Heart left ventricle (tissue), 16 donors: ENCODE measurements around the gene SRGAP1. TPM values are rescaled to one million over a fixed set of nuclear protein-coding genes. Genes with fewer than 3 reads are reported as not detected.

Experiments used
- ATAC-seq, 4 donors: fragments of 200-7000 bp; cut with Tn5 transposase; one replicate each; pipeline ENCODE4 v1.9.1; 2020 to 2022; ENCODE audit warnings: moderate library complexity in 4 of 4, mild to moderate bottlenecking in 3 of 4, moderate number of reproducible peaks in 1 of 4
- DNase-seq, 5 donors: peaks; one replicate each; pipeline ENCODE4 v3.0.0-alpha.2; 2020
- H3K27ac ChIP-seq, 12 donors: fragments of 200-600 bp; sonication (generic) in 4 of 12; one replicate each; pipeline versions ENCODE4 v1.5.0 to v1.8.0; 2016 to 2022; ENCODE audit warnings: mild to moderate bottlenecking in 2 of 12
- H3K27me3 ChIP-seq, 9 donors: fragments of 200-600 bp; sonication (generic) in 2 of 9; one replicate each; pipeline versions ENCODE4 v1.5.1 to v1.8.0; 2016 to 2022; ENCODE audit warnings: mild to moderate bottlenecking in 3 of 9
- H3K36me3 ChIP-seq, 9 donors: fragments of 200-600 bp; sonication (generic) in 2 of 9; one replicate each; pipeline versions ENCODE4 v1.5.0 to v1.8.0; 2018 to 2022; ENCODE audit warnings: mild to moderate bottlenecking in 2 of 9
- H3K4me1 ChIP-seq, 12 donors: fragments of 200-600 bp; sonication (generic) in 4 of 12; one replicate each; pipeline versions ENCODE4 v1.5.0 to v1.8.0; 2016 to 2022; ENCODE audit warnings: mild to moderate bottlenecking in 3 of 12
- H3K4me3 ChIP-seq, 12 donors: fragments of 200-600 bp; sonication (generic) in 4 of 12; one replicate each; pipeline versions ENCODE4 v1.5.0 to v1.8.0; 2017 to 2022; ENCODE audit warnings: mild to moderate bottlenecking in 9 of 12, moderate library complexity in 4 of 12
- H3K9me3 ChIP-seq, 12 donors: fragments of 200-600 bp; sonication (generic) in 4 of 12; one replicate each; pipeline versions ENCODE4 v1.5.0 to v1.8.0; 2016 to 2022; ENCODE audit warnings: mild to moderate bottlenecking in 1 of 12
- POLR2A ChIP-seq, 2 donors: fragments of 450-650 bp; IDR thresholded peaks; one replicate each; pipeline ENCODE4 v1.6.1; 2017; ENCODE audit warnings: antibody characterized with exemption in 2 of 2, mild to moderate bottlenecking in 2 of 2, moderate library complexity in 2 of 2
- WGBS, 4 donors: extraction: QIAGEN DNeasy Blood & Tissue Kit in 2 of 4; methylation state at CpG; one replicate each; pipeline versions ENCODE4 v1.1.5 to v1.1.7; 2013 to 2018; 5-methylcytosine and 5-hydroxymethylcytosine counted together
- intact Hi-C, 10 donors: fragments of 100-400 bp; cut with DNase I; formaldehyde crosslinking; loops; one replicate each; pipeline versions ENCODE4 v1.11.1 to v1.14.2; 2022
- polyA plus RNA-seq, 2 donors: library from polyadenylated mRNA; stranded (reverse); fragments of 200-250 nt; gene quantifications; one replicate each; pipeline ENCODE4 v1.2.3, GENCODE V29; 2013
- total RNA-seq, 9 donors: library from RNA; depleted of rRNA in 2 of 9; stranded (reverse); fragments of >200 nt in 2 of 9; fragmentation: NEBNext Ultra II Directional in 3 of 9; extraction: Animal tissue kit (Norgen Biotek cat#: 25700) in 3 of 9; gene quantifications; one replicate each; pipeline versions ENCODE4 v1.1.0 to v1.2.4, GENCODE V29; 2016 to 2023
- TF ChIP-seq, protein P1 (sequence below), 12 donors: fragments of 200-600 bp; sonication (generic) in 4 of 12; IDR thresholded peaks; one replicate each; pipeline versions ENCODE4 v1.5.0 to v1.8.0; 2018 to 2022; ENCODE audit warnings: antibody characterized with exemption in 12 of 12, mild to moderate bottlenecking in 5 of 12
- donor health status: ischemic (EF 13 %, LVEDD 7.1; RV severe dilation, severe dysfunction).
- donor health status: healthy with polysubstance abuse.
- donor health status: DM: no; HTN: yes; CAD: no.
- donor health status: DM: no; HTN: no; CAD: no.
- donor health status: ischemic (EF 25% LVEDD 6.9; RV normal size, moderate dysfunction).
- donor health status: ischemic (EF 25% LVEDD 5.7; RV mildly dilated, moderate dysfunction).
- donor health status: healthy.
- donor health status: DM: yes; HTN: yes; CAD: no.
- donor health status: ischemic (EF 35%, LVEDD 5.7; RV mildly dilated, moderate dysfunction).
- donor health status: nonischemic (EF 11% LVEDD 7.7; RV severe dilation, severe dysfunction).
- donor health status: DM: yes; HTN: yes; CAD: no.
- donor health status: PGD.
- donor health status: ischemic (EF 29% LVEDD 5.4; RV normal size, mild dysfunction).
- donor health status: nonischemic (EF 23%, LVEDD 6.1; RV moderate dilation, normal function).

The SRGAP1 gene
- total and polyA plus RNA-seq, 11 donors = 1.3 to 10.6 (median 4.5) TPM

DNA sequence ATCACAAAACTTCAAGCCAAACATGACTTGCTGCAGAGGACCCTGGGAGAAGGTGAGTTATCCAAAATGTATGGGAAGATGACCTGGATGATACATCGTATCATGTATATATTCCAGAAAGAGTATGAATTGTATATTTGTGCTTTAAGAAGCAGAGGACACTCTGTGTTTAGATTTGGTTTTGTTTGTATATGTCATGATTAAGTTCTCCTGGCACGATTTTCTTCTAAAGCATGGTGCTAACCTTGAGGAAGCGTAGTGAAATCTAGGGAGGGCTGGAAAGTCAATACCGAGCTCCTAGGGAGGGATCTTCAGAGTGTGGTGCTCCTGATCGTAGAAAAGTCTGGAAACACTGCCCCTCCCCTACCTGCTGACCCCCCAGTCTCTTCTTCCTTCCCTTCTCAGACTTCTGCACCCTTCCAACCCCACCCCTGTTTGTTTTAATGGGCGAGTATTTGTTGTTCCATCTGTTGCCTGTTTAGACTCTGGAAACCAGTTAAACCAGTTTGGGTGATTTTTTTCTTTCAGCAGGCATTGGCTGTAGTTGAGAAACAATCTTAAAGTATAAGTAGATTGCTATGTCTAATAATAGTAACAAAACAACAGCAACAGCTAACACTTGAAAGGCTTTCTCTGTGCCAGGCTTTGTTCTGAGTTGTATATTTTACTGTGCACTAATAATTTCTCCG is 236.0 kb downstream of the SRGAP1 start:
- intact Hi-C loops = loop anchor here in 4 of 10 donors (5.0 to 10.0 kb wide), 2 partner anchors 236 to 238 kb away; partner anchors contain the start of gene SRGAP1 (in 4 of the 4)
- WGBS, 4 donors = 61 to 65% (median 64%) methylated on average over 7 of the region's 7 CpGs
- Histone ChIP-seq H3K36me3 (peaks cover 0 to 17% (median 4%) of the 10 kb centered on the region in 9 donors), H3K9me3 (no peaks in the 10 kb centered on the region), H3K4me1 (peaks cover 0 to 37% (median 16%) of the 10 kb centered on the region in 12 donors), H3K27ac (peak overlapping the region in 9 of 12 donors; percentile 7 to 59 (median 44)), H3K4me3 (no peak overlapping the region), H3K27me3 (no peaks in the 10 kb centered on the region)
- ATAC-seq = no peak
- no peak for DNase-seq
- TF ChIP-seq POLR2A (IDR thresholded peaks at IDR 0.05) = no peak
- TF ChIP-seq, protein P1, sequence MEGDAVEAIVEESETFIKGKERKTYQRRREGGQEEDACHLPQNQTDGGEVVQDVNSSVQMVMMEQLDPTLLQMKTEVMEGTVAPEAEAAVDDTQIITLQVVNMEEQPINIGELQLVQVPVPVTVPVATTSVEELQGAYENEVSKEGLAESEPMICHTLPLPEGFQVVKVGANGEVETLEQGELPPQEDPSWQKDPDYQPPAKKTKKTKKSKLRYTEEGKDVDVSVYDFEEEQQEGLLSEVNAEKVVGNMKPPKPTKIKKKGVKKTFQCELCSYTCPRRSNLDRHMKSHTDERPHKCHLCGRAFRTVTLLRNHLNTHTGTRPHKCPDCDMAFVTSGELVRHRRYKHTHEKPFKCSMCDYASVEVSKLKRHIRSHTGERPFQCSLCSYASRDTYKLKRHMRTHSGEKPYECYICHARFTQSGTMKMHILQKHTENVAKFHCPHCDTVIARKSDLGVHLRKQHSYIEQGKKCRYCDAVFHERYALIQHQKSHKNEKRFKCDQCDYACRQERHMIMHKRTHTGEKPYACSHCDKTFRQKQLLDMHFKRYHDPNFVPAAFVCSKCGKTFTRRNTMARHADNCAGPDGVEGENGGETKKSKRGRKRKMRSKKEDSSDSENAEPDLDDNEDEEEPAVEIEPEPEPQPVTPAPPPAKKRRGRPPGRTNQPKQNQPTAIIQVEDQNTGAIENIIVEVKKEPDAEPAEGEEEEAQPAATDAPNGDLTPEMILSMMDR (IDR thresholded peaks at IDR 0.05) = no peak

DNA sequence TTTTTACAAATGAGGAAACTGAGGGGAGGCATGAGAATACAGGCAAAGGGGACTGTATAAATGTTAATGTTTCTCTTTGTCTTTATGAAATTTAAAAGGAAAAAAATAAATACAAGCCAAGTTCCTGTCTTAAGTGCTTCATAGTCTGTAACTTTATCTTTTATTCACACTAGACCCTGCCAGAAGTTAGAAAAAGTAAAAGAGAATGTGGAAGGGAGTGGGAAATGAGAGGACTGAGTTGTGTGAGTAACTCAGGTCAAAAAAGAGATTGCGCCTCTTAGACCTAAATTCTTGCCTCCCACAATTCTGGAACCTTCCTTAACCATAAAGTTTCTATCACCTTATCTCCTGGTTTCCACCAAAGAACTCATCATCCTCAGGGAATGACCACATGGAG is 236.5 kb downstream of the SRGAP1 start:
- intact Hi-C loops = loop anchor here in 4 of 10 donors (5.0 to 10.0 kb wide), 2 partner anchors 236 to 239 kb away; partner anchors contain the start of gene SRGAP1 (in 4 of the 4)
- Histone ChIP-seq H3K9me3 (no peaks in the 10 kb centered on the region), H3K4me3 (no peak overlapping the region), H3K4me1 (peaks cover 0 to 37% (median 16%) of the 10 kb centered on the region in 12 donors), H3K27me3 (no peaks in the 10 kb centered on the region), H3K27ac (peak overlapping the region in 9 of 12 donors; percentile 7 to 59 (median 44)), H3K36me3 (peaks cover 0 to 17% (median 4%) of the 10 kb centered on the region in 9 donors)
- TF ChIP-seq POLR2A (IDR thresholded peaks at IDR 0.05) = no peak
- 80 to 89% (median 85%) methylated on average over 1 of the region's 1 CpG for WGBS, 4 donors
- no peak for ATAC-seq
- DNase-seq = no peak

DNA sequence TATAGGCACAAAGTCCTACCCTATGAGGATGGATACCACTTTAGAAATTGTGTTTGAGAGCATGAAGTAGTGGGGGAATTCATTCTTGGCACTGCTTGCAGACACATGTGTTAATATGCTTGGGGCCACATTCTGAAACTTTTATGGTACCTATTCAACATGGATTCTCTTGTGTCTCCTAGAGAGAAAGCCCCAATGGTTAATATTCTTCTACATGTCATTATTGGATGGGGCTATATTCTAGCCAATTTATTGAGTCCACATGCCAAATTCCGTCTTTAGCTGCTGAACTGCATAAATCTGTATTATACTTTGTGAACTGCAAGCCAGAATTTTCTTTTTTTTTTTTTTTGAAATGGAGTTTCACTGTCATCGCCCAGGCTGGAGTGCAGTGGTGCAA is 237.6 kb downstream of the SRGAP1 start:
- TF ChIP-seq, protein P1 (IDR thresholded peaks at IDR 0.05) = no peak
- TF ChIP-seq POLR2A (IDR thresholded peaks at IDR 0.05) = no peak
- no peaks in the 10 kb centered on the region for H3K9me3 ChIP-seq
- H3K27ac ChIP-seq = peak overlapping the region in 11 of 12 donors; percentile 42 to 84 (median 74)
- H3K4me3 ChIP-seq = no peak overlapping the region
- H3K4me1 ChIP-seq = peaks cover 0 to 38% (median 18%) of the 10 kb centered on the region in 12 donors
- DNase-seq (no peak), ATAC-seq (no peak)
- no peaks in the 10 kb centered on the region for H3K27me3 ChIP-seq
- intact Hi-C loops = loop anchor here in 4 of 10 donors (5.0 to 10.0 kb wide), 2 partner anchors 237 to 240 kb away; partner anchors contain the start of gene SRGAP1 (in 4 of the 4)
- H3K36me3 ChIP-seq = peaks cover 0 to 17% (median 4%) of the 10 kb centered on the region in 9 donors
- WGBS, 4 donors = 90 to 94% (median 91%) methylated on average over 2 of the region's 2 CpGs

GRCh38 chr12:64082866-64083268 is 238.4 kb downstream of the SRGAP1 start:
- Histone ChIP-seq H3K4me1 (peaks cover 0 to 46% (median 19%) of the 10 kb centered on the region in 12 donors), H3K4me3 (peak overlapping the region in 1 of 12 donors; percentile 6), H3K27me3 (no peaks in the 10 kb centered on the region), H3K36me3 (peaks cover 0 to 17% (median 4%) of the 10 kb centered on the region in 9 donors), H3K27ac (peak overlapping the region; percentile 35 to 84 (median 74)), H3K9me3 (no peaks in the 10 kb centered on the region)
- WGBS, 4 donors = 50 to 69% (median 64%) methylated on average over 1 of the region's 1 CpG
- intact Hi-C loops = loop anchor here in 4 of 10 donors (5.0 to 10.0 kb wide), 2 partner anchors 238 to 241 kb away; partner anchors contain the start of gene SRGAP1 (in 4 of the 4)
- peak; percentile 47 to 70 (median 63) for ATAC-seq
- no peak for TF ChIP-seq POLR2A (IDR thresholded peaks at IDR 0.05)
- TF ChIP-seq, protein P1 (IDR thresholded peaks at IDR 0.05) = no peak
- peak in 2 of 5 donors; percentile 29 to 33 for DNase-seq
